Neural cell (in vitro differentiated cells): ENCODE results near the gene IFNK.

ENCODE experiments used
- CTCF ChIP-seq: fragments of 450-650 bp; IDR thresholded peaks from 2 replicates; pipeline ENCODE4 v1.5.1; 2014; ENCODE audit warnings: antibody characterized with exemption, mild to moderate bottlenecking, moderate library complexity; ENCODE audit not compliant: poor library complexity, severe bottlenecking
- EZH2 ChIP-seq: fragments of 200-600, 300-800 bp; shearing (Covaris generic), sonication (generic); IDR thresholded peaks from 2 replicates; pipeline ENCODE4 v1.6.1; 2014; ENCODE audit warnings: antibody characterized with exemption, low read length, borderline replicate concordance, mild to moderate bottlenecking; ENCODE audit not compliant: insufficient read depth, poor library complexity, severe bottlenecking
- POLR2AphosphoS5 ChIP-seq: IDR thresholded peaks from 2 replicates; pipeline ENCODE4 v1.6.1; 2012

GRCh38 chr9:27524236-27524635 lies at the start of gene IFNK:
- TF ChIP-seq CTCF (no peak), POLR2AphosphoS5 (no peak), EZH2 (no peak)
